ENCODE measurements around the gene C16orf92.

C16orf92 gene

DNA sequence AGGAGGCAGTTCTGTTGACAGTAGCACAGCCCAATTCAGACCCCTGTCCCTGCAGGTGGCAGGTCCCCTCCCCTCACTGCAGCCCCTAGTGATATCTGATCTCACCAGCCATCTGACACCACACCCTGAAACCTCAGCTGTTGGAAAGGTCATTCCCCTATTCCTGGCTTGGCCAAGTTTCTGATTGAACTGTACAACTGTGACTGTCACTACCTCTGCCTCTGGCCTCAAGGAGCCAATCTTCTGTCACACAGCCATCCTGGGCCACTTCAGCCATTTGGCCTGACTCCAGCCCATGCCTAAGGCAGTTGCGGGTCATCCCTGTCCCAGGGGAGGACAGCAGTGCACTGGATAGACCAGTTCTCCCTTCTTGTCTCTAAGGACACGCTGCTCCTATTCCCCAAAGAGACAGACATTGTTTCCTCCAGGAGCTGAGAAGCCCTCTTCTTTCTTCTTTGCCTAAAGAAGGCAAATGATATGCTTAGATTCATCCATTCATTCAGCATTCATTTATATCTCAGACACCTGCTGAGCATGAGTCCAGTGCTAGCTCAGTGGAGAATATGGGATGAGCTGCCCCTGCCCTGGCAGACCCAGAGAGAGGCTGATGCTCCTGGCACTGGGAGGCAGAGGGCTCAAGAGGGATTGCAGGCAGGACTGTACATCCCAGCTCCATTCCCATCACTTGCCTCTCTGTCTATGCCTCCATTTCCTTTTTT lies 38.0 kb downstream of the C16orf92 start:
- DNase-seq (ENCODE audit: low read depth in 2 of 2): no peak

DNA sequence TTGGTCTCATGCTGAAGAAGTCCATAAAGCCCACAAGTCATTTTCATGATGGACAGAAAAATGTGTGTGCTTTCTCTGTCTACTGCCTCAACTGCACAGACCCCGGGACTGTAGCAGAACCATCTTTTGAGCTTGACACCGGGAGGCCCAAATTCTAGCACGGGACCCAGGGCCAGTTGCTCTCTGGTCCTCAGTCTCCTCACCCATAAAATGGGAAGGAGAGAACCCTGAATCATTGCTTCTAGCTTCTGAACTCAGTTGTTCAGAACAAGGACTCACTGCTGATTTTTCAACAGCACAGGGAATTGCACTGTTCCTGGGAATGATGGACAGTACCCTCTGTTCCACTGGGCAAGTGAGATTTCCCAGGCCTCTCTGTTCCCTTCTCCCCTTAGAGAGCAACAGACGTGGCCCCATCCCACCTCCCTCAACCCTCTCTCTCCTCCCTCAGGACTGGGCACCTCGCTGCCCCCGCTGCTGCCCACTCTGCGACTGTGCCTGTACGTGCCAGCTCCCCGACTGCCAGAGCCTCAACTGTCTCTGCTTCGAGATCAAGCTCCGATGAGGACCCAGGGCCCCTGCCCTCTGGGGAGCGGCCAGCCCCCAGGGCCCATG lies 40.4 kb downstream of the C16orf92 start:
- no peak for DNase-seq (ENCODE audit: low read depth in 2 of 2)

GRCh38 chr16:30063893-30064728 lies 41.1 kb downstream of the C16orf92 start:
- peak in 1 of 2 experiments; percentile 7 for DNase-seq (ENCODE audit: low read depth in 2 of 2)

GRCh38 chr16:30064729-30065101 lies 41.7 kb downstream of the C16orf92 start:
- no peak for DNase-seq (ENCODE audit: low read depth in 2 of 2)

- DNase-seq (ENCODE audit: low read depth in 2 of 2): peak; percentile 98 to 99
These were observed 42.3 kb downstream of the C16orf92 start, which contains the start of gene ALDOA for GRCh38 chr16:30065102-30065942. Gene ALDOA, plus strand, starts transcription at chr16:30065760. Its CDS starts 1,138 bp downstream, at chr16:30066898.

DNA sequence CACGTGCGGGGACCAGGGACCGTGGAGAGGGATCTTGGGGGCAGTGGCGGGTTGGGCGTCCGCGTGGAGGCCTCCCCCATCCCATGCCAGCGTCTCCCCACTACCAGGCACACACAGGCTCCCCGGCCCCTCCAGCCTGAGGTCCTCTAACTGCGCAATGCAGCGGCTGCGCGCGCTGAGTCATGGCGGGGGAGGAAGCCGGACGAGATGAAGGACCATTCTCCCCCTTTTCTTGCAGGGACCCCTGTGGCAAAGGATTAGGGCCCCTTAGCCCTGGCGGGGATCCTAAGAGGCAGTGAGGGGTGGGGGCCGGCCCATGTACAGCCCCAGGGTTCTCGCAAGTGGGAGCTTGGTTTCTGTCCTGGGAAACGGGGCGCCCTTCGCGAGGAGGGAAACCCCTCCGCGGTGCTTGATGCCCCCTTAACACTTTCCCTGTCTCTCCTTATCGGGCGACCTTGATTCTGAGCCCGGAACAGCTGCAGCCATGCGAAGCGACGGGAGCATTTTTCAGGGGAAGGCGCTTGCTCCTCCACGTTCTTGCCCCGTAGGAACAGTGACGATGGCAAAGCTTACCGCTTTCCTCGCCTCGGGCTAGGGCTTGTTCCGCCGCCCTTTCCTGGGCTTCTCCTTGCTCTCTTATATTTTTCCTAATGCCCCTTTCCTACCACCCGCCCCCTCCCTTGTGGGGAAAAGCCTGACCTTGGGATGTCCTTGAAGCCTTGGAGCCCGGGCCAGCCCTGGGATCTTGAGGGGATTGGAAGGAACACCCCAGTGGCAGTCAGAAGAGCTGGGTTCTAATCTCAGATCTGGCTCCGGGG lies 43.2 kb downstream of the C16orf92 start:
- peak in 1 of 2 experiments; percentile 12 for DNase-seq (ENCODE audit: low read depth in 2 of 2)

GRCh38 chr16:30066761-30067583 lies 44.0 kb downstream of the C16orf92 start:
- DNase-seq (ENCODE audit: low read depth in 2 of 2): no peak

- no peak for DNase-seq (ENCODE audit: low read depth in 2 of 2)
These were observed 44.6 kb downstream of the C16orf92 start for GRCh38 chr16:30067584-30067916.

DNA sequence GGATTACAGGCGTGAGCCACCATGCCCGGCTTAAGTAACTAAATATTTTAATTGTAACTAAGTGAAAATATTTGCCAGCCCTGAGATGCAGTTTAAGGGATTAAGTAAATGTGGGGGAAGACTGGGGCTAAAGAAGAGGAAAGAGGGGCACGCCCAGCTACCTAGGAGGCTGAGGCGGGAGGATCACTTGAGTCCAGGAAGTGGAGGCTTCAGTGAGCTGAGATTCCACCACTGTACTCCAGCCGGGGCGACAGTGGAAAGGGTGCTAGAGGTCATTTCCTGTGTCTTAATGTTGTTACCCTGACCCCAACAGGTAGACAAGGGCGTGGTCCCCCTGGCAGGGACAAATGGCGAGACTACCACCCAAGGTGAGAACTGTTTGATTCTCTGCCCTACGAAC lies 45.3 kb downstream of the C16orf92 start:
- no peak for DNase-seq (ENCODE audit: low read depth in 2 of 2)

DNA sequence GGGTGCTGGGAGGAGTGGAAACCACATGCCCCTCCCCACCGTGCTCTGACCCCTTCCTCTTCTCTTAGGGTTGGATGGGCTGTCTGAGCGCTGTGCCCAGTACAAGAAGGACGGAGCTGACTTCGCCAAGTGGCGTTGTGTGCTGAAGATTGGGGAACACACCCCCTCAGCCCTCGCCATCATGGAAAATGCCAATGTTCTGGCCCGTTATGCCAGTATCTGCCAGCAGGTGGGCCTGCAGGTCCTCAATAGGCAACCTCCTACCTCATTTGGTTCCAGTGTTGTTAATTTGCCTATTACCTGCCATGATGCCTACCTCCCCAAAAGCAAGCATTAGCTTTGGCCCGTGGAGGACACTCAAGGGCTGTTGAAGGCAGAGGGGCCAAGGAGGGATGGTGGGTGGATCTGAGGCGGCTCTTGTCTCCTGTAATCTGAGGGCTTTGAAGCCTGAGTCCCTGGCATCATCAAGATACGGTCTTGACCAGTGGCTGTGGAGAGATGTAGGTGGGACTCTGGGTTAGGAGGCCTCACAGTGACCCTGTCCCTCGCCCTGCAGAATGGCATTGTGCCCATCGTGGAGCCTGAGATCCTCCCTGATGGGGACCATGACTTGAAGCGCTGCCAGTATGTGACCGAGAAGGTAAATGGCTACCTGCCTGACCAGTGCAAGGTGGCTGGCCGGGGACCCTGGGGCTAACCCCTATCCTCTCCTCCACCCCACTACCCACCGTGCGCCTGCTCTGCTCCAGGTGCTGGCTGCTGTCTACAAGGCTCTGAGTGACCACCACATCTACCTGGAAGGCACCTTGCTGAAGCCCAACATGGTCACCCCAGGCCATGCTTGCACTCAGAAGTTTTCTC lies 46.0 kb downstream of the C16orf92 start:
- DNase-seq (ENCODE audit: low read depth in 2 of 2): no peak

GRCh38 chr16:30069611-30070462 lies 46.8 kb downstream of the C16orf92 start:
- no peak for DNase-seq (ENCODE audit: low read depth in 2 of 2)

DNA sequence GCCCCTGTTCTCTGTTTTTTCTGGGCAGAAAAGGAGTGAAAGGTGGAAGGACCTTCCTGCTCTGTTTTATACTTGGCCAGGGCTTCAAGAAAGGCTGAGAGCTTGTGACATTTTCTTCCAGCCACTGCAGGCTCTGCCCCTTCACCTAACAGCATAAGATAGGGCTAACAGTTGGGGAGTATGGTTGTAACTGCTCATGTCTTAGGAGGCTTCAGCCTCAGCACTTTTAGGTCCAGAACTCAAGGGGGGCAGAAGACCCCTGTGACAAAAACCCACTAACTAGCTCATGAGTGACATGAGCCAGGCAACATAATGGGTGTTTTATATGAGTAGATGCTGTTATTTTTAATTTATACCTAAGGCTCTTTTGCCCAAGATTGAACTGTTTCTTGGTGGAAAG lies 47.5 kb downstream of the C16orf92 start:
- no peak for DNase-seq (ENCODE audit: low read depth in 2 of 2)
